Thoracic aorta (tissue), 2 donors: Measurements from ENCODE around the gene PLEKHA4. TPM values are rescaled to one million over a fixed set of nuclear protein-coding genes. Genes with fewer than 3 reads are reported as not detected.
"Not testable (repeated sequence)": the region's sequence is repeated elsewhere in the genome, so short reads cannot be mapped to it uniquely, and the experiment has no call there.

Experiments used
- ATAC-seq: fragments of 150-250 bp; one replicate; pipeline ENCODE4 v1.8.0; 2017; ENCODE audit warnings: low read depth; ENCODE audit not compliant: insufficient number of reproducible peaks, low FRiP score
- DNase-seq: peaks from one replicate; pipeline ENCODE4 v3.0.0-alpha.2; 2020; ENCODE audit warnings: low spot score
- H3K27ac ChIP-seq, 2 donors: fragments of 200-600 bp; sonication (generic); 1 replicate in 1 of 2; 2 replicates in 1 of 2; pipeline ENCODE4 v1.5.1; 2016; ENCODE audit warnings: mild to moderate bottlenecking in 2 of 2, moderate library complexity in 2 of 2
- H3K27me3 ChIP-seq: fragments of 200-600 bp; sonication (generic); replicated peaks from 2 replicates; pipeline ENCODE4 v1.6.0; 2016; ENCODE audit warnings: mild to moderate bottlenecking; ENCODE audit not compliant: insufficient read depth
- H3K36me3 ChIP-seq: fragments of 200-600 bp; sonication (generic); one replicate; pipeline ENCODE4 v1.5.1; 2016
- H3K4me1 ChIP-seq, 2 donors: fragments of 200-600 bp; sonication (generic); 1 replicate in 1 of 2; 2 replicates in 1 of 2; pipeline versions ENCODE4 v1.5.1 to v1.6.0; 2016; ENCODE audit warnings: low read depth in 2 of 2, mild to moderate bottlenecking in 1 of 2; ENCODE audit not compliant: control insufficient read depth in 1 of 2
- H3K4me3 ChIP-seq: fragments of 200-600 bp; sonication (generic); 2 replicates; pipeline ENCODE4 v1.5.1; 2016; ENCODE audit warnings: mild to moderate bottlenecking
- H3K9me3 ChIP-seq: fragments of 200-600 bp; sonication (generic); 2 replicates; pipeline ENCODE4 v1.5.1; 2016
- CTCF ChIP-seq: fragments of 200-600 bp; sonication (generic); IDR thresholded peaks from one replicate; pipeline ENCODE4 v1.5.1; 2019; ENCODE audit warnings: antibody characterized with exemption
- total RNA-seq, 2 donors: library from RNA; depleted of rRNA; stranded (reverse); fragments of >200 nt; gene quantifications; one replicate each; pipeline versions ENCODE4 v1.1.0 to v1.2.3, GENCODE V29; 2016

PLEKHA4 gene
- total RNA-seq, 2 donors from 2014 or later, result 45.1 to 45.2 TPM

GRCh38 chr19:48910803-48911202 is 42.4 kb upstream of the PLEKHA4 start:
- H3K27ac ChIP-seq, result no peak overlapping the region
- no peaks in the 10 kb centered on the region for H3K27me3 ChIP-seq
- no peaks in the 10 kb centered on the region for H3K9me3 ChIP-seq
- no peaks in the 10 kb centered on the region for H3K4me1 ChIP-seq
- H3K36me3 ChIP-seq, result peaks cover 73% of the 10 kb centered on the region
- no peak for TF ChIP-seq CTCF
- no peak for ATAC-seq
- no peak for DNase-seq
- no peak overlapping the region for H3K4me3 ChIP-seq

- peaks cover 84% of the 10 kb centered on the region for H3K36me3 ChIP-seq
- DNase-seq, H3K27ac ChIP-seq, H3K27me3 ChIP-seq, H3K9me3 ChIP-seq, H3K4me3 ChIP-seq, ATAC-seq, H3K4me1 ChIP-seq: not testable (repeated sequence)
Measured at GRCh38 chr19:48909424-48910077, 41.1 kb upstream of the PLEKHA4 start.

- Histone ChIP-seq H3K9me3 (no peaks in the 10 kb centered on the region), H3K27ac (no peak overlapping the region), H3K36me3 (peaks cover 68% of the 10 kb centered on the region), H3K4me3 (no peak overlapping the region), H3K27me3 (no peaks in the 10 kb centered on the region), H3K4me1 (peaks cover 3 to 4% of the 10 kb centered on the region in 2 donors)
- DNase-seq (no peak), ATAC-seq (no peak)
- TF ChIP-seq CTCF, result no peak
Measured at GRCh38 chr19:48907671-48908070, 39.3 kb upstream of the PLEKHA4 start.

- no peaks in the 10 kb centered on the region for H3K9me3 ChIP-seq
- H3K27ac ChIP-seq, result no peak overlapping the region
- no peaks in the 10 kb centered on the region for H3K27me3 ChIP-seq
- no peak for DNase-seq
- H3K4me3 ChIP-seq, result no peak overlapping the region
- no peak for TF ChIP-seq CTCF
- peaks cover 10 to 18% of the 10 kb centered on the region in 2 donors for H3K4me1 ChIP-seq
- no peak for ATAC-seq
- peaks cover 57% of the 10 kb centered on the region for H3K36me3 ChIP-seq
Measured at GRCh38 chr19:48906324-48906723, 37.9 kb upstream of the PLEKHA4 start.

- Histone ChIP-seq H3K9me3 (no peaks in the 10 kb centered on the region), H3K27ac (no peak overlapping the region), H3K36me3 (peaks cover 51% of the 10 kb centered on the region), H3K27me3 (no peaks in the 10 kb centered on the region), H3K4me3 (no peak overlapping the region), H3K4me1 (peaks cover 13 to 24% of the 10 kb centered on the region in 2 donors)
- ATAC-seq (no peak), DNase-seq (no peak)
- TF ChIP-seq CTCF, result no peak
Measured at GRCh38 chr19:48905664-48906063, 37.2 kb upstream of the PLEKHA4 start.

- ATAC-seq, result not testable (repeated sequence)
- peaks cover 13 to 25% of the 10 kb centered on the region in 2 donors for H3K4me1 ChIP-seq
Measured at GRCh38 chr19:48903788-48904187, 35.4 kb upstream of the PLEKHA4 start.

GRCh38 chr19:48902291-48902690 is 33.9 kb upstream of the PLEKHA4 start:
- H3K9me3 ChIP-seq, DNase-seq, ATAC-seq, H3K27ac ChIP-seq, H3K27me3 ChIP-seq: not testable (repeated sequence)
- Histone ChIP-seq H3K4me1 (peaks cover 13 to 25% of the 10 kb centered on the region in 2 donors), H3K4me3 (peak overlapping the region; percentile 31), H3K36me3 (peaks cover 26% of the 10 kb centered on the region)

More at GRCh38 chr19:48903788-48904187, 35.4 kb upstream of the PLEKHA4 start:
- H3K27ac ChIP-seq, H3K27me3 ChIP-seq, DNase-seq, H3K9me3 ChIP-seq, H3K4me3 ChIP-seq: not testable (repeated sequence)
- H3K36me3 ChIP-seq, result peaks cover 34% of the 10 kb centered on the region
